Activated T-cell treated with anti-CD3 and anti-CD28 coated beads, Interleukin-2, amount 50 U/mL, for 4 hours (primary cell): ENCODE measurements around the gene ATXN7L2. TPM values are rescaled to one million over a fixed set of nuclear protein-coding genes. Genes with fewer than 3 reads are reported as not detected.

Source experiments
- ATAC-seq, 2 donors: fragments of 200-7000 bp; cut with Tn5 transposase; one replicate each; pipeline ENCODE4 v1.10.0; 2021
- DNase-seq: peaks from one replicate; pipeline ENCODE4 v3.0.0-alpha.2; 2020
- H3K27me3 Mint-ChIP-seq: one replicate; pipeline ENCODE4 v1.8.0; 2021; ENCODE audit warnings: low read depth, mixed read lengths
- H3K36me3 Mint-ChIP-seq: one replicate; pipeline ENCODE4 v1.8.0; 2022; ENCODE audit warnings: mixed read lengths; ENCODE audit not compliant: insufficient read depth
- H3K4me1 Mint-ChIP-seq: one replicate; pipeline ENCODE4 v1.8.0; 2021; ENCODE audit warnings: low read depth, mixed read lengths
- H3K4me3 Mint-ChIP-seq: one replicate; pipeline ENCODE4 v1.8.0; 2021; ENCODE audit warnings: mild to moderate bottlenecking, moderate library complexity, mixed read lengths
- H3K9me3 Mint-ChIP-seq: one replicate; pipeline ENCODE4 v1.8.0; 2021; ENCODE audit warnings: mixed read lengths
- total RNA-seq, 3 donors: library from RNA; stranded (reverse); gene quantifications; one replicate each; pipeline ENCODE4 v1.2.1, GENCODE V29; 2021

The ATXN7L2 gene
- total RNA-seq, 3 donors from 2014 or later = 19.5 to 23.8 (median 23.6) TPM

DNA sequence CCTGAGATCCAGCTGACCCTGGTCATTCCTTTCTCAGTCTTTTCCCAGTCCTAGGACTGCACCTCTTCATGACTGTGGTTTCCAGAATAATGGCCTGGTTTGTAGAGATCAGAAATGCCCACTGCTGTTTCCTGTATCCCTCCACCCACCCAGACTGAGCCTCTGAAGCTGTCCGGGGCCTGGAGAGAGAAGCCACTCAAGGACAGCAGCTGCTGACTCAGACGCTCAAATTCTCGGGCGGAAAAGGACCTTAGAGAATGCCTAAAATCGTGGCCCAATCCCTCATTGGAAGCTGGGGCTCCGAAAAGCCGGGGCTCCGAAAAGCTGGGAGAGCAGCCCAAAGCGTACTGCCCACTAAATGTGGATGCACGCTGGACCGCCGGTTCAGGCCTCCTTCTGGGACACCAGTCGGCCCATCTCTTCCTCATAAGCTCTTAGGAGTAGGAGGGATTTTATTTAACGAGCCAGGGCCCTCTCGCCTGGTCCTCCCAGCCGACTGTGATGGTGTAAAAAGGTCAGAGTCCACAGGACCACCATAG is 48.2 kb downstream of the ATXN7L2 start:
- Mint-ChIP-seq H3K4me3 (peak overlapping the region; percentile 77), H3K27me3 (no peaks in the 10 kb centered on the region), H3K9me3 (no peaks in the 10 kb centered on the region)

GRCh38 chr1:109532365-109533136 is 48.8 kb downstream of the ATXN7L2 start:
- no peaks in the 10 kb centered on the region for H3K9me3 Mint-ChIP-seq
- ATAC-seq = peak; percentile 93 to 94
- peak; percentile 89 for DNase-seq
- H3K4me3 Mint-ChIP-seq = peak overlapping the region; percentile 77
- no peaks in the 10 kb centered on the region for H3K27me3 Mint-ChIP-seq
- H3K36me3 Mint-ChIP-seq = no peaks in the 10 kb centered on the region
- H3K4me1 Mint-ChIP-seq = peaks cover 28% of the 10 kb centered on the region

More for the DNA sequence above, 48.2 kb downstream of the ATXN7L2 start:
- Mint-ChIP-seq H3K4me1 (peaks cover 28% of the 10 kb centered on the region), H3K36me3 (no peaks in the 10 kb centered on the region)
- ATAC-seq (no peak), DNase-seq (no peak)

- Mint-ChIP-seq H3K9me3 (no peaks in the 10 kb centered on the region), H3K27me3 (no peaks in the 10 kb centered on the region), H3K36me3 (no peaks in the 10 kb centered on the region), H3K4me3 (no peak overlapping the region), H3K4me1 (peaks cover 28% of the 10 kb centered on the region)
- ATAC-seq = no peak
- no peak for DNase-seq
Observed at GRCh38 chr1:109534307-109534858, 50.7 kb downstream of the ATXN7L2 start.

DNA sequence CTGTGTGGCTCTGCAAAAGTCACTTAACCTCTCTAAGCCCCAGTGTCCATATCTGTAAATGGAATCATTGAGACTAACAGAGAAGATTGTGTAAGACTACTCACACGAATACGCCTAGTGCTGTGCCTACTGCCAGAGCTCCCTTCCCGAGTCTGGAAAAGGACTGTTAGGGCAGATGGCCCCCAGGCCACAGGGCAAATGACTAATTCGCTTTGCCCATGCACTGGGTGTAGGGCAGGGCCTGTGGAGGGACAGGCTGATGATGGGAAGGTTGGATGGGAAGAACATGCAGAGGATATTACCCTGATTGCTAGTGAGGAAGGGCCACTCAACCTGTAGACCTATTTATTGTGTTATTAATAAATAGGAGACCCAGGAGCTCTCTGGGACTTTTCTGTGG is 51.8 kb downstream of the ATXN7L2 start:
- DNase-seq (no peak), ATAC-seq (no peak)
- peaks cover 24% of the 10 kb centered on the region for H3K4me1 Mint-ChIP-seq
- no peak overlapping the region for H3K4me3 Mint-ChIP-seq
- no peaks in the 10 kb centered on the region for H3K9me3 Mint-ChIP-seq
- H3K27me3 Mint-ChIP-seq = no peaks in the 10 kb centered on the region
- H3K36me3 Mint-ChIP-seq = no peaks in the 10 kb centered on the region

GRCh38 chr1:109535971-109536491 is 52.3 kb downstream of the ATXN7L2 start:
- Mint-ChIP-seq H3K9me3 (no peaks in the 10 kb centered on the region), H3K27me3 (no peaks in the 10 kb centered on the region), H3K4me3 (no peak overlapping the region), H3K36me3 (no peaks in the 10 kb centered on the region), H3K4me1 (peaks cover 18% of the 10 kb centered on the region)
- ATAC-seq (no peak), DNase-seq (no peak)

GRCh38 chr1:109537450-109538178 is 53.9 kb downstream of the ATXN7L2 start:
- Mint-ChIP-seq H3K36me3 (no peaks in the 10 kb centered on the region), H3K27me3 (no peaks in the 10 kb centered on the region), H3K4me3 (no peak overlapping the region), H3K4me1 (peaks cover 2% of the 10 kb centered on the region), H3K9me3 (no peaks in the 10 kb centered on the region)
- DNase-seq (no peak), ATAC-seq (no peak)

- no peaks in the 10 kb centered on the region for H3K27me3 Mint-ChIP-seq
- DNase-seq = no peak
- ATAC-seq = no peak
- H3K4me3 Mint-ChIP-seq = no peak overlapping the region
- H3K9me3 Mint-ChIP-seq = no peaks in the 10 kb centered on the region
- no peaks in the 10 kb centered on the region for H3K36me3 Mint-ChIP-seq
- no peaks in the 10 kb centered on the region for H3K4me1 Mint-ChIP-seq
Observed at GRCh38 chr1:109538827-109539555, 55.3 kb downstream of the ATXN7L2 start.

DNA sequence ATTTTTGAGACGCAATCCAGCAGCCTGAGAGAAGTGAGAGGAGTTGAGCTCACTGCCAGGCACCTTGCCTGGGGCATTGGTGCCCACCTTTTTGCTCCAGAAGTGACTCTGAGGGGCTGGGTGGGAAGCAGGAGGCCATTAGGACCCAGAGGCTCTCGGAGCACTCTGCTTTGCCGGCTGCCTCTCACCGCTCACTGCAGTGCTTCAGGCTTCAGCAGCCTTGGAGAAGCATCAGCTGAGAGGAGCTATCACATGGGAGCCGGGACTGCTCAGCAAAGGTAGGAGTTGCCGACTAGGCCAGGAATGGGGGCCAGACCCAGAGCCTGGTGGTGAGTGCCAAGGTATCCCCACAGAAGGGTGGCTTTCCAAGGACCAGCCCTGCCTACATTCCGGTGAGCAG is 56.0 kb downstream of the ATXN7L2 start, which contains the start of gene GPR61:
TSS of gene GPR61 (plus strand) at position 197 of the 400 bp plus-strand sequence. CDS start 3,151 bp downstream, outside the sequence.
- Mint-ChIP-seq H3K4me1 (no peaks in the 10 kb centered on the region), H3K27me3 (no peaks in the 10 kb centered on the region), H3K9me3 (no peaks in the 10 kb centered on the region), H3K4me3 (no peak within 1 kb of the TSS), H3K36me3 (no peaks in the 10 kb centered on the region)
- DNase-seq (no peak), ATAC-seq (no peak)

GRCh38 chr1:109541102-109541501 is 57.4 kb downstream of the ATXN7L2 start:
- DNase-seq (no peak), ATAC-seq (no peak)
- H3K4me1 Mint-ChIP-seq = peaks cover under 1% of the 10 kb centered on the region
- no peaks in the 10 kb centered on the region for H3K27me3 Mint-ChIP-seq
- H3K36me3 Mint-ChIP-seq = no peaks in the 10 kb centered on the region
- no peaks in the 10 kb centered on the region for H3K9me3 Mint-ChIP-seq
- H3K4me3 Mint-ChIP-seq = no peak overlapping the region

Other genes starting within 250 kb of the ATXN7L2 start
- gene CELSR2, start 234.4 kb upstream of the ATXN7L2 start, total RNA-seq = 1 to 10 TPM; 1.4 to 2.2 (median 1.5) TPM
- gene PSRC1, start 200.8 kb upstream of the ATXN7L2 start, total RNA-seq = under 1 TPM; 0.24 to 0.51 (median 0.37) TPM
- gene MYBPHL, start 176.9 kb upstream of the ATXN7L2 start, total RNA-seq = not detected
- 1 to 10 TPM; 1.1 to 1.6 (median 1.2) TPM for gene SORT1, start 86.0 kb upstream of the ATXN7L2 start, total RNA-seq
- gene PSMA5, start 57.5 kb upstream of the ATXN7L2 start, total RNA-seq = 100 to 1,000 TPM; 298 to 351 (median 300) TPM
- gene SYPL2, start 17.4 kb upstream of the ATXN7L2 start, total RNA-seq = under 1 TPM in 2 of 3 donors, not detected in 1; 0.13 to 0.37 TPM
- gene CYB561D1, start 10.2 kb downstream of the ATXN7L2 start, total RNA-seq = 10 to 100 TPM in 2 of 3 donors, 1 to 10 TPM in 1; 9.0 to 11.1 (median 10.6) TPM
- gene AMIGO1, start 25.8 kb downstream of the ATXN7L2 start, total RNA-seq = 1 to 10 TPM; 2.9 to 4.5 (median 4.0) TPM
- not detected for gene GPR61, start 56.0 kb downstream of the ATXN7L2 start, total RNA-seq
- gene GNAI3, start 64.7 kb downstream of the ATXN7L2 start, total RNA-seq = 1 to 10 TPM; 8.6 to 8.9 (median 8.6) TPM
- gene GNAT2, start 135.7 kb downstream of the ATXN7L2 start, total RNA-seq = 1 to 10 TPM in 1 of 3 donors, under 1 TPM in 2; 0.19 to 1.1 (median 0.24) TPM
- gene AMPD2, start 135.9 kb downstream of the ATXN7L2 start, total RNA-seq = 100 to 1,000 TPM; 150 to 165 (median 151) TPM
- gene GSTM4, start 172.2 kb downstream of the ATXN7L2 start, total RNA-seq = 1 to 10 TPM; 3.7 to 6.9 (median 4.1) TPM
- 1 to 10 TPM; 4.0 to 5.3 (median 4.4) TPM for gene GSTM2, start 184.2 kb downstream of the ATXN7L2 start, total RNA-seq
- gene GSTM1, start 203.9 kb downstream of the ATXN7L2 start, total RNA-seq = 10 to 100 TPM in 2 of 3 donors, not detected in 1; 30.4 to 60.0 TPM
- gene GSTM5, start 228.3 kb downstream of the ATXN7L2 start, total RNA-seq = under 1 TPM in 1 of 3 donors, not detected in 2; 0.05 TPM